Stimulated activated CD4-positive, alpha-beta T cell treated with anti-CD3 and anti-CD28 coated beads, Interleukin-2, amount 100 ng/mL, for 4 hours (primary cell): ENCODE measurements around the gene BCR.

Experiments used
- DNase-seq: peaks from one replicate; pipeline ENCODE4 v3.0.0-alpha.2; 2020; ENCODE audit warnings: low read depth

Gene BCR

GRCh38 chr22:23262518-23263332 is 82.4 kb downstream of the BCR start:
- DNase-seq: no peak

DNA sequence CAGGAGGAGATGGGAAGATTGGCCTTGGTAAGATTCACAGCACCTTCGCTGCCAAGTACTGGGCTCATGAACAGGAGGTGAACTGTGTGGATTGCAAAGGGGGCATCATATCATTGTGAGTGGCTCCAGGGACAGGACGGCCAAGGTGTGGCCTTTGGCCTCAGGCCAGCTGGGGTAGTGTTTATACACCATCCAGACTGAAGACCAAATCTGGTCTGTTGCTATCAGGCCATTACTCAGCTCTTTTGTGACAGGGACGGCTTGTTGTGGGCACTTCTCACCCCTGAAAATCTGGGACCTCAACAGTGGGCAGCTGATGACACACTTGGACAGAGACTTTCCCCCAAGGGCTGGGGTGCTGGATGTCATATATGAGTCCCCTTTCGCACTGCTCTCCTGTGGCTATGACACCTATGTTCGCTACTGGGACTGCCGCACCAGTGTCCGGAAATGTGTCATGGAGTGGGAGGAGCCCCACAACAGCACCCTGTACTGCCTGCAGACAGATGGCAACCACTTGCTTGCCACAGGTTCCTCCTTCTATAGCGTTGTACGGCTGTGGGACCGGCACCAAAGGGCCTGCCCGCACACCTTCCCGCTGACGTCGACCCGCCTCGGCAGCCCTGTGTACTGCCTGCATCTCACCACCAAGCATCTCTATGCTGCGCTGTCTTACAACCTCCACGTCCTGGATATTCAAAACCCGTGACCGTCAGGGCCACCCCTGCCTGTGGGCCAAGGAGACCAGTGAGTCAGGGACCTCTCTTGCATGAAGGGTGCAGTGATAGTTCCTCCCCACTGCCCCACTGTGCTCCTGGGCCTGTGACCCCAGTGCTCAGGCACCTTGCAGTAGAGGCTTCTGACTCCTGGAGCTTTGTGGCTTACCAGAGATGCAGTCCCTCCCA is 83.6 kb downstream of the BCR start:
- DNase-seq: peak; percentile 13

- no peak for DNase-seq
These were observed 84.5 kb downstream of the BCR start for GRCh38 chr22:23264610-23265367.

GRCh38 chr22:23265368-23265700 is 85.0 kb downstream of the BCR start:
- DNase-seq: no peak

GRCh38 chr22:23266780-23267179 is 86.5 kb downstream of the BCR start:
- no peak for DNase-seq

GRCh38 chr22:23267226-23268043 is 87.1 kb downstream of the BCR start:
- no peak for DNase-seq

DNA sequence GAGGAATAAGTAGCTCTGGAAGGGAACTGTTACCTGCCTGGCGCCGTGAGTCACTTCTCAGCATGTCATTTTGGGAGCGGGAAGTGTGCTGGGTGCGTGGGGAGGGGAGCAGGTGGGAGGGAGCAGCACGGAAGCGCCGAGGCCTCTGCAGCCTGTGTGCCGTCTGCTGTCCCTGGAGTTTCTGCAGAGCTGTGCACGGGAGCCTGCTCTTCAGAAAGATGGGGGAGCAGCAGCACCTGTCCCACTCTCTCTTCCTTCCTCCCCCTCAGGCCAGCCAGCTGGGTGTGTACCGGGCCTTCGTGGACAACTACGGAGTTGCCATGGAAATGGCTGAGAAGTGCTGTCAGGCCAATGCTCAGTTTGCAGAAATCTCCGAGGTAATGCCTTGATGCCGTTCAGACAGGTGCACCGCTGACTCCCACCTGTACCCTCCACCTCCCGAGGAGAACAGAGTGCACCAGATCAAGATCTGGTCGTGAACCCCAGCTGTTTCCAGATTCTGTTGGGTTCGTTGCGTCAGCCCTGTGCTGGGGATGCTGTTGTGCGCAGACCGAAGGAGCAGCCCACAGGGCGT is 87.9 kb downstream of the BCR start:
- no peak for DNase-seq

GRCh38 chr22:23268877-23269276 is 88.6 kb downstream of the BCR start:
- DNase-seq: no peak

GRCh38 chr22:23269441-23270211 is 89.3 kb downstream of the BCR start:
- DNase-seq: no peak

DNA sequence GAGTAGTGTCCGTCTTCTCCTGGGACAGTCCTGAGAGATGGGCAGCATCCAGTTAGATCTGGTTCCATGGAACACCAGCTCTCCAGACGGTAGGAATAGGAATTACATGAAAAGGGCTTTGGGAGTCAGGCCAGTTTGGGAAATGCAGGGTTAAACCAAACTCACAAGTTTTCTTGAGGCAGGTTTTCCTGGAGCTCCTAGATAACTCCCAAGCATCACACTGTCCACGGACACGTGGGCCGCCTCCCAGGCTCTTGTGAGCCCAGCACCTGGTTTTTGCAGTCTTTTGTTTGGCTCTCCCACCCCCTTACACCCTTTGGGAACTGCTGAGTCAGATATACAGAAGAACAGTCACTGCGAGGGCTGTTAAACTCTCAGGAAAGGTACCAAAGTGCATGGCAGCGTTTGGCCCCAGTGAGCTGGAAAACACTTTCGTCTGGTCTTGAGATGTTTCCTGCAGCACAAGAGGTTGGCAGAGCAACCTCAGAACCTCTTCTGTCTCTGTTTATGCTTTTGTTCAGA is 90.0 kb downstream of the BCR start:
- no peak for DNase-seq

GRCh38 chr22:23270798-23271596 is 90.7 kb downstream of the BCR start:
- DNase-seq: no peak

GRCh38 chr22:23271597-23271908 is 91.2 kb downstream of the BCR start:
- DNase-seq: no peak

DNA sequence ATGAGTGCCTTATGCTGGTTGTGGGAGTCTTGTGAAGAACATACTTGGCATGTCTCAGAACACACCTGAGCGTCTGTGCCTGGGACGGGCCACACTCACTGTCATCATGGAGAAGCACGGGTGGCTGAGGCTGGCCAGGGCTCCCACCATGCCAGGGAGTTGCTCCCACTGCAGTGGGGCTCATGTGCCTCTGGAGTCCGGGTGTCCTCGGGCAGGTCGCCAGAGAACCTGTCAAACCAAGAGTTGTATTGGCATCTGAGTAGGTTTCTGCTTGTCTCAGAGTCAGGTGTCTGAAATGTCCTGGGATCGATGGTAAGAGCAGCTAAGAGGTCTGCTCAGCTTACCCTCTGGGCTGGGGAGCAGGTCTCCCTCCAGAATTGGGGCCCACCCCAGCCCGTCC is 92.1 kb downstream of the BCR start:
- DNase-seq: no peak

DNA sequence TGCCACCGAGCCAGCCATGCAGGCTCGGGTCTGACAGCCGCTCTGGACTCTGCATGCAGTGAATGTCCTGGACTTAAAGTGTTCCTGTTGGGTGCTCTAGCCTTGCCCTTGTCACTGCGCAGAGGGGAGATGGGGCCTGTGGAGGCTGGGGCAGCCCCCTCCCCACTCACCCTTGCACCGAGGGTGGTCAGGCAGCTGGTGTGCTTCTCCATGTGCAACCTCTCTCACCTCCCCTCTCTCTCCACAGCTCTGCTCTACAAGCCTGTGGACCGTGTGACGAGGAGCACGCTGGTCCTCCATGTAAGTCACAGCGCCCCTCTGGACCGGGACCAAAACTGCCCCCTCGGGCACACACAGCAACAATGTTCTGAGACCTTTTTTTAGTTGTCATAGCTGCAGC is 92.5 kb downstream of the BCR start:
- DNase-seq: no peak

GRCh38 chr22:23273445-23274145 is 93.3 kb downstream of the BCR start:
- no peak for DNase-seq

DNA sequence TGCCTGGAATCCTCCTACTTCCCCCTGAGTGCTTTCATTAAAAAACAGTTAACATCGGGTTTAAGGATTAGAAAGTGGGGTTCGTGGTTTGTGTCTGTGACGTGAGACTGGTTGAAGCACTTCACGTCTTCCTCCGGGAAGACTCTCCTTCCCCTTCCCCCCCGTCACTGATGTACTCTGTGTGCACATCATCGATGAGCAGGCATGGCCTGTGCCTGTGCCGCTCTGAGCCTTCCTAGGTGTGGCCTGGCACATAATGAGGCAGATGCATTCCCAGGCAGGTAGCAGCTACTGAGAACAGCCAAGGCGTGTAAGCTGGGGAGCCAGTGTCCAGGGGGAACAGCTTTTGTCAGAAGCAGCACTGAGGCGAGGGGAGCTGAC is 93.8 kb downstream of the BCR start:
- DNase-seq: no peak

GRCh38 chr22:23274891-23275694 is 94.8 kb downstream of the BCR start:
- DNase-seq: no peak

- DNase-seq: no peak
These were observed 95.4 kb downstream of the BCR start for GRCh38 chr22:23275751-23276150.
